Measurements from ENCODE around the gene PCDHAC1.
"Not testable (repeated sequence)": the region's sequence is repeated elsewhere in the genome, so short reads cannot be mapped to it uniquely, and the experiment has no call there.

The PCDHAC1 gene
- 0 to 0.06 (median 0) reads per million in 9 experiments for total RNA-seq

- no peaks in the 10 kb centered on the region for H3K9me3 Mint-ChIP-seq
- H3K36me3 Mint-ChIP-seq (ENCODE audit: insufficient read depth), result no peaks in the 10 kb centered on the region
- peak within 1 kb of the TSS; percentile 51 to 57 for H3K4me3 Mint-ChIP-seq
- peaks cover 35 to 43% of the 10 kb centered on the region in 2 donors for H3K27me3 Mint-ChIP-seq
- ATAC-seq (replicated peaks) (peak; percentile 8), DNase-seq (no peak)
- H3K27ac Mint-ChIP-seq, result no peak within 1 kb of the TSS
- H3K4me1 Mint-ChIP-seq (ENCODE audit: low read depth in 2 of 2), result peaks cover 0 to 6% of the 10 kb centered on the region in 2 donors
Measured at GRCh38 chr5:140925806-140926442, at the start of gene PCDHAC1. TSS of gene PCDHAC1 (plus strand) at chr5:140926299. CDS start at chr5:140926893, 594 bp downstream.

- H3K9me3 Mint-ChIP-seq; H3K4me1 Mint-ChIP-seq (ENCODE audit: low read depth in 2 of 2); ATAC-seq (replicated peaks); H3K36me3 Mint-ChIP-seq (ENCODE audit: insufficient read depth); H3K4me3 Mint-ChIP-seq; DNase-seq; H3K27ac Mint-ChIP-seq: not testable (repeated sequence)
- peaks cover 16 to 20% of the 10 kb centered on the region in 2 donors for H3K27me3 Mint-ChIP-seq
Measured at GRCh38 chr5:140876541-140877261, 49.4 kb upstream of the PCDHAC1 start.

GRCh38 chr5:140877262-140877581, 48.9 kb upstream of the PCDHAC1 start:
- H3K4me3 Mint-ChIP-seq, result no peak overlapping the region

GRCh38 chr5:140881889-140882590, 44.1 kb upstream of the PCDHAC1 start, which contains the start of gene PCDHA13:
TSS of gene PCDHA13 (plus strand) at chr5:140882124. CDS start at chr5:140882269, 145 bp downstream.
- no peaks in the 10 kb centered on the region for H3K36me3 Mint-ChIP-seq (ENCODE audit: insufficient read depth)
- no peaks in the 10 kb centered on the region for H3K4me1 Mint-ChIP-seq (ENCODE audit: low read depth in 2 of 2)
- DNase-seq (no peak), ATAC-seq (replicated peaks) (no peak)
- no peak within 1 kb of the TSS for H3K27ac Mint-ChIP-seq
- peaks cover 9 to 20% of the 10 kb centered on the region in 2 donors for H3K27me3 Mint-ChIP-seq
- peaks cover 0 to 2% of the 10 kb centered on the region in 2 donors for H3K9me3 Mint-ChIP-seq
- H3K4me3 Mint-ChIP-seq, result no peak within 1 kb of the TSS

More at GRCh38 chr5:140877262-140877581, 48.9 kb upstream of the PCDHAC1 start:
- no peak for DNase-seq
- H3K4me1 Mint-ChIP-seq (ENCODE audit: low read depth in 2 of 2), result no peaks in the 10 kb centered on the region
- no peak overlapping the region for H3K27ac Mint-ChIP-seq
- peaks cover 19 to 20% of the 10 kb centered on the region in 2 donors for H3K27me3 Mint-ChIP-seq
- ATAC-seq (replicated peaks), result no peak
- H3K9me3 Mint-ChIP-seq, result no peaks in the 10 kb centered on the region
- H3K36me3 Mint-ChIP-seq (ENCODE audit: insufficient read depth), result no peaks in the 10 kb centered on the region

GRCh38 chr5:140882591-140882899, 43.6 kb upstream of the PCDHAC1 start:
- peaks cover 0 to 2% of the 10 kb centered on the region in 2 donors for H3K9me3 Mint-ChIP-seq
- no peak for ATAC-seq (replicated peaks)
- no peak overlapping the region for H3K4me3 Mint-ChIP-seq
- H3K4me1 Mint-ChIP-seq (ENCODE audit: low read depth in 2 of 2), result no peaks in the 10 kb centered on the region
- H3K27ac Mint-ChIP-seq, result no peak overlapping the region
- H3K36me3 Mint-ChIP-seq (ENCODE audit: insufficient read depth), result no peaks in the 10 kb centered on the region
- no peak for DNase-seq
- H3K27me3 Mint-ChIP-seq, result peaks cover 9 to 20% of the 10 kb centered on the region in 2 donors

GRCh38 chr5:140883373-140883772, 42.7 kb upstream of the PCDHAC1 start:
- no peak overlapping the region for H3K27ac Mint-ChIP-seq
- H3K36me3 Mint-ChIP-seq (ENCODE audit: insufficient read depth), result no peaks in the 10 kb centered on the region
- H3K9me3 Mint-ChIP-seq, result peaks cover 0 to 2% of the 10 kb centered on the region in 2 donors
- ATAC-seq (replicated peaks), result no peak
- H3K27me3 Mint-ChIP-seq, result peaks cover 9 to 20% of the 10 kb centered on the region in 2 donors
- H3K4me1 Mint-ChIP-seq (ENCODE audit: low read depth in 2 of 2), result no peaks in the 10 kb centered on the region
- H3K4me3 Mint-ChIP-seq, result no peak overlapping the region
- DNase-seq, result no peak

GRCh38 chr5:140883927-140884697, 42.0 kb upstream of the PCDHAC1 start:
- ATAC-seq (replicated peaks) (no peak), DNase-seq (no peak)
- H3K4me1 Mint-ChIP-seq (ENCODE audit: low read depth in 2 of 2), result no peaks in the 10 kb centered on the region
- no peak overlapping the region for H3K4me3 Mint-ChIP-seq
- peaks cover 0 to 2% of the 10 kb centered on the region in 2 donors for H3K9me3 Mint-ChIP-seq
- H3K36me3 Mint-ChIP-seq (ENCODE audit: insufficient read depth), result no peaks in the 10 kb centered on the region
- H3K27me3 Mint-ChIP-seq, result peaks cover 9 to 18% of the 10 kb centered on the region in 2 donors
- H3K27ac Mint-ChIP-seq, result no peak overlapping the region

GRCh38 chr5:140916325-140916724, 9.8 kb upstream of the PCDHAC1 start:
- H3K9me3 Mint-ChIP-seq, result peaks cover 2 to 11% of the 10 kb centered on the region in 2 donors
- DNase-seq, result no peak
- peaks cover 11 to 17% of the 10 kb centered on the region in 2 donors for H3K27me3 Mint-ChIP-seq
- ATAC-seq (replicated peaks), result no peak
- H3K4me3 Mint-ChIP-seq, result no peak overlapping the region
- H3K36me3 Mint-ChIP-seq (ENCODE audit: insufficient read depth), result peaks cover 4% of the 10 kb centered on the region
- H3K27ac Mint-ChIP-seq, result no peak overlapping the region
- H3K4me1 Mint-ChIP-seq (ENCODE audit: low read depth in 2 of 2), result no peaks in the 10 kb centered on the region

- no peak for ATAC-seq (replicated peaks)
- Mint-ChIP-seq H3K9me3 (no peaks in the 10 kb centered on the region), H3K27me3 (peaks cover 36 to 38% of the 10 kb centered on the region in 2 donors), H3K4me3 (no peak overlapping the region), H3K36me3 (ENCODE audit: insufficient read depth) (peaks cover 4% of the 10 kb centered on the region), H3K27ac (no peak overlapping the region), H3K4me1 (ENCODE audit: low read depth in 2 of 2) (peaks cover 0 to 6% of the 10 kb centered on the region in 2 donors)
- no peak for DNase-seq
Measured at GRCh38 chr5:140923601-140924000, 2.5 kb upstream of the PCDHAC1 start.

- Mint-ChIP-seq H3K27me3 (peaks cover 35 to 40% of the 10 kb centered on the region in 2 donors), H3K4me1 (ENCODE audit: low read depth in 2 of 2) (peaks cover 0 to 6% of the 10 kb centered on the region in 2 donors), H3K36me3 (ENCODE audit: insufficient read depth) (no peaks in the 10 kb centered on the region), H3K9me3 (no peaks in the 10 kb centered on the region), H3K4me3 (peak overlapping the region; percentile 51 to 57), H3K27ac (no peak overlapping the region)
- no peak for DNase-seq
- peak; percentile 12 for ATAC-seq (replicated peaks)
Measured at GRCh38 chr5:140926443-140927227, 536 bp downstream of the PCDHAC1 start.

GRCh38 chr5:140927228-140927573, 1.1 kb downstream of the PCDHAC1 start:
- H3K27me3 Mint-ChIP-seq, result peaks cover 34 to 40% of the 10 kb centered on the region in 2 donors
- no peak overlapping the region for H3K27ac Mint-ChIP-seq
- H3K4me3 Mint-ChIP-seq, result peak overlapping the region; percentile 51 to 57
- ATAC-seq (replicated peaks), result no peak
- no peaks in the 10 kb centered on the region for H3K9me3 Mint-ChIP-seq
- peaks cover 0 to 6% of the 10 kb centered on the region in 2 donors for H3K4me1 Mint-ChIP-seq (ENCODE audit: low read depth in 2 of 2)
- no peak for DNase-seq
- no peaks in the 10 kb centered on the region for H3K36me3 Mint-ChIP-seq (ENCODE audit: insufficient read depth)

GRCh38 chr5:140934964-140935606, 9.0 kb downstream of the PCDHAC1 start:
- Mint-ChIP-seq H3K27ac (no peak overlapping the region), H3K4me3 (no peak overlapping the region), H3K4me1 (ENCODE audit: low read depth in 2 of 2) (no peaks in the 10 kb centered on the region), H3K9me3 (no peaks in the 10 kb centered on the region), H3K36me3 (ENCODE audit: insufficient read depth) (no peaks in the 10 kb centered on the region), H3K27me3 (no peaks in the 10 kb centered on the region)
- DNase-seq (no peak), ATAC-seq (replicated peaks) (no peak)
